Peyer's patch (tissue), 4 donors: ENCODE results near the gene PCGF6.

ENCODE experiments used
- CTCF ChIP-seq, 6 experiments: fragments of 450-650 bp in 4 of 6; fragments of 200-600 bp in 2 of 6; sonication (generic) in 1 of 6; IDR thresholded peaks; one replicate each; pipeline ENCODE4 v1.5.1; 2017 to 2019; ENCODE audit warnings: antibody characterized with exemption in 6 of 6, mild to moderate bottlenecking in 3 of 6, moderate library complexity in 1 of 6
- POLR2A ChIP-seq, 2 donors: fragments of 450-650 bp; IDR thresholded peaks; one replicate each; pipeline ENCODE4 v1.5.1; 2017; ENCODE audit warnings: antibody characterized with exemption in 2 of 2, mild to moderate bottlenecking in 2 of 2, moderate library complexity in 2 of 2

GRCh38 chr10:103284170-103284569 is 66.8 kb downstream of the PCGF6 start:
- no peak for TF ChIP-seq CTCF (IDR thresholded peaks at IDR 0.05)
- TF ChIP-seq POLR2A (IDR thresholded peaks at IDR 0.05) = no peak
